Endothelial cell of umbilical vein (primary cell): ENCODE results near the gene SCO2. TPM values are rescaled to one million over a fixed set of nuclear protein-coding genes. Genes with fewer than 3 reads are reported as not detected.

Experiments
- BruUV-seq: library from RNA; stranded (reverse); fragments of 400-500 nt; replicated peaks from 2 replicates; lab custom pipeline; 2021; lab: Mats Ljungman, UMichigan
- CTCF ChIA-PET: fragments of 300-600, 350-600 bp; sonication (Branson Sonifier 250); formaldehyde crosslinking; loops from one replicate; lab custom pipeline; 2021; ENCODE audit warnings: antibody characterized with exemption, inconsistent platforms; lab: Charles Lee
- POLR2A ChIA-PET: fragments of 300-600, 350-600 bp; sonication (Branson Sonifier 250); formaldehyde crosslinking; loops from one replicate; lab custom pipeline; 2021; ENCODE audit warnings: antibody characterized with exemption, inconsistent platforms; lab: Charles Lee
- DNase-seq: peaks from one replicate; pipeline ENCODE4 v3.0.0-alpha.2; 2011; ENCODE audit warnings: low read depth, low spot score
- FAIRE-seq: peaks from 2 replicates; lab custom pipeline; 2011; peaks lifted over from hg19 to GRCh38; lab: Jason Lieb, UNC
- H2AFZ ChIP-seq: 2 replicates; pipeline ENCODE4 v1.6.0; 2012; ENCODE audit warnings: low read depth, low read length, control low read depth, inconsistent platforms
- H3K27ac ChIP-seq: 2 replicates; pipeline ENCODE4 v1.5.1; 2011; ENCODE audit warnings: low read depth, mild to moderate bottlenecking, control low read depth, low read length, moderate library complexity; ENCODE audit not compliant: insufficient read depth
- H3K27me3 ChIP-seq, 2 experiments: 2 replicates each; pipeline versions ENCODE4 v1.6.0 to v1.6.1; 2011; ENCODE audit warnings: low read length in 2 of 2, mixed read lengths in 1 of 2; ENCODE audit not compliant: control insufficient read depth in 2 of 2, insufficient read depth in 2 of 2
- H3K36me3 ChIP-seq, 2 experiments: 2 replicates in 1 of 2; 3 replicates in 1 of 2; pipeline ENCODE4 v1.5.1; 2011; ENCODE audit warnings: low read length in 2 of 2, mild to moderate bottlenecking in 1 of 2, moderate library complexity in 1 of 2; ENCODE audit not compliant: control insufficient read depth in 2 of 2, insufficient read depth in 2 of 2; ENCODE audit errors: extremely low read depth in 1 of 2
- H3K4me1 ChIP-seq: 3 replicates; pipeline ENCODE4 v1.5.1; 2011; ENCODE audit warnings: mild to moderate bottlenecking, low read length; ENCODE audit not compliant: control insufficient read depth, insufficient read depth; ENCODE audit errors: extremely low read depth
- H3K4me2 ChIP-seq: 2 replicates; pipeline ENCODE4 v1.6.1; 2011; ENCODE audit warnings: low read length, control low read depth, mixed read lengths; ENCODE audit not compliant: insufficient read depth
- H3K4me3 ChIP-seq, 3 experiments: fragments of 200-600 bp in 1 of 3; sonication (generic), shearing (Covaris generic) in 1 of 3; replicated peaks in 1 of 3; 2 replicates each; pipeline ENCODE4 v1.5.1; 2011 to 2016; ENCODE audit warnings: control low read depth in 3 of 3, low read length in 3 of 3, mild to moderate bottlenecking in 2 of 3, inconsistent platforms in 1 of 3, low read depth in 1 of 3, moderate library complexity in 1 of 3; ENCODE audit not compliant: insufficient read depth in 1 of 3
- H3K79me2 ChIP-seq: 2 replicates; pipeline ENCODE4 v1.6.0; 2012; ENCODE audit warnings: low read length, inconsistent platforms; ENCODE audit not compliant: control insufficient read depth, insufficient read depth
- H3K9ac ChIP-seq: replicated peaks from 2 replicates; pipeline ENCODE3; 2011; ENCODE audit warnings: low read length, control low read depth; ENCODE audit not compliant: insufficient read depth; ENCODE audit errors: extremely low read depth
- H3K9me1 ChIP-seq: replicated peaks from 3 replicates; pipeline ENCODE4 v1.6.0; 2011; ENCODE audit warnings: mild to moderate bottlenecking, low read length; ENCODE audit not compliant: control insufficient read depth, insufficient read depth; ENCODE audit errors: extremely low read depth
- H3K9me3 ChIP-seq: replicated peaks from 2 replicates; pipeline ENCODE4 v1.5.1; 2012; ENCODE audit warnings: low read length, inconsistent platforms; ENCODE audit not compliant: control insufficient read depth, insufficient read depth
- H4K20me1 ChIP-seq: replicated peaks from 2 replicates; pipeline ENCODE3; 2011; ENCODE audit warnings: mild to moderate bottlenecking, low read length; ENCODE audit not compliant: control insufficient read depth, insufficient read depth; ENCODE audit errors: extremely low read depth
- CTCF ChIP-seq, 2 donors: IDR thresholded peaks; 1 replicate in 1 of 2; 2 replicates in 1 of 2; pipeline ENCODE4 v1.5.1; 2011; ENCODE audit warnings: low read length in 2 of 2, mild to moderate bottlenecking in 2 of 2, moderate library complexity in 2 of 2, control low read depth in 1 of 2, inconsistent platforms in 1 of 2, low read depth in 1 of 2; ENCODE audit not compliant: insufficient read depth in 1 of 2; ENCODE audit errors: extremely low read depth in 1 of 2
- EZH2 ChIP-seq: IDR thresholded peaks from 2 replicates; pipeline ENCODE4 v1.6.1; 2012; ENCODE audit warnings: borderline replicate concordance, low read depth, mild to moderate bottlenecking, moderate library complexity, low read length, inconsistent platforms; ENCODE audit not compliant: severe bottlenecking
- FOS ChIP-seq: IDR thresholded peaks from 2 replicates; pipeline ENCODE4 v1.6.1; 2011; ENCODE audit warnings: mild to moderate bottlenecking, low read length, moderate library complexity, borderline replicate concordance; ENCODE audit not compliant: insufficient read depth
- GATA2 ChIP-seq: IDR thresholded peaks from 2 replicates; pipeline ENCODE4 v1.7.0; 2011; ENCODE audit warnings: low read depth, mild to moderate bottlenecking, moderate library complexity, mixed read lengths, low read length; ENCODE audit not compliant: insufficient read length, insufficient read depth
- JUN ChIP-seq: IDR thresholded peaks from 2 replicates; pipeline ENCODE4 v1.6.1; 2011; ENCODE audit warnings: borderline replicate concordance, low read depth; ENCODE audit not compliant: insufficient read length, insufficient read depth
- MAX ChIP-seq: IDR thresholded peaks from 2 replicates; pipeline ENCODE4 v1.6.1; 2011; ENCODE audit not compliant: insufficient read depth, insufficient read length
- MYC ChIP-seq: IDR thresholded peaks from one replicate; pipeline ENCODE4 v1.6.1; 2011; ENCODE audit warnings: mild to moderate bottlenecking, low read depth, low read length
- POLR2A ChIP-seq: IDR thresholded peaks from 2 replicates; pipeline ENCODE4 v1.6.1; 2012; ENCODE audit warnings: low read depth, mild to moderate bottlenecking, control low read depth, low read length
- POLR2AphosphoS5 ChIP-seq: IDR thresholded peaks from 2 replicates; pipeline ENCODE4 v1.6.1; 2012; ENCODE audit warnings: low read depth, mild to moderate bottlenecking, control low read depth, low read length, moderate library complexity; ENCODE audit not compliant: insufficient read depth
- dilution Hi-C: fragments of 300-500 bp; cut with MboI; formaldehyde crosslinking; loops from one replicate; pipeline ENCODE4 v1.15.0; 2019; ENCODE audit warnings: low sequenced_read_pairs; ENCODE audit not compliant: extremely low pct_ligation_motif_present
- intact Hi-C: fragments of 100-400 bp; cut with micrococcal nuclease; formaldehyde crosslinking; loops from one replicate; pipeline ENCODE4 v1.10.0; 2022
- polyA plus RNA-seq, 4 experiments: library from polyadenylated mRNA; depleted of rRNA in 3 of 4; stranded (reverse) in 3 of 4; unstranded in 1 of 4; fragments of >200 nt; gene quantifications; 2 replicates each; pipeline versions ENCODE4 v1.2.1 to v1.2.3, GENCODE V29; 2011 to 2012; ENCODE audit warnings: missing spikeins in 1 of 4
- total RNA-seq: library from RNA; stranded (reverse); gene quantifications from 2 replicates; pipeline ENCODE4 v1.2.3, GENCODE V29; 2021

The SCO2 gene
- total and polyA plus RNA-seq, 2 donors (not counting 3 experiments of a cell fraction or from before 2014, with no cell fraction given), result 3.5 to 3.7 TPM

- DNase-seq (no peak), FAIRE-seq (no peak)
- dilution Hi-C loops, result no loop called here
- Histone ChIP-seq H3K9me1 (no peaks in the 10 kb centered on the region), H3K4me3 (no peak overlapping the region), H3K9ac (no peak overlapping the region), H3K4me2 (no peak overlapping the region), H3K9me3 (no peaks in the 10 kb centered on the region), H3K36me3 (no peaks in the 10 kb centered on the region), H2AFZ (no peak overlapping the region), H3K79me2 (no peaks in the 10 kb centered on the region), H3K27me3 (no peaks in the 10 kb centered on the region), H3K4me1 (no peaks in the 10 kb centered on the region), H4K20me1 (no peaks in the 10 kb centered on the region), H3K27ac (no peak overlapping the region)
- POLR2A ChIA-PET, result no interaction called here
- CTCF ChIA-PET, result no interaction called here
- intact Hi-C loops, result no loop called here
- no TSS peak for BruUV-seq
- no peak for TF ChIP-seq MAX
- TF ChIP-seq CTCF (IDR thresholded peaks at IDR 0.05; ENCODE audit: extremely low read depth in 1 of 2, insufficient read depth in 1 of 2, low read depth in 1 of 2, low read length in 2 of 2), result no peak
- no peak for TF ChIP-seq MYC
- no peak for TF ChIP-seq POLR2AphosphoS5
- no peak for TF ChIP-seq POLR2A
- no peak for TF ChIP-seq GATA2
- TF ChIP-seq FOS, result no peak
- TF ChIP-seq JUN, result no peak
- no peak for TF ChIP-seq EZH2
Measured at GRCh38 chr22:50489363-50490243, 35.8 kb downstream of the SCO2 start.
